Ishikawa (cell line): ENCODE data around the gene MORC4.

Source experiments
- MAX ChIP-seq: IDR thresholded peaks from 2 replicates; pipeline ENCODE4 v1.6.1; 2012
- RAD21 ChIP-seq: IDR thresholded peaks from 2 replicates; pipeline ENCODE4 v1.6.1; 2012; ENCODE audit warnings: low read depth
- REST ChIP-seq: IDR thresholded peaks from 2 replicates; pipeline ENCODE4 v1.6.1; 2012; ENCODE audit warnings: low read depth, mild to moderate bottlenecking
- TAF1 ChIP-seq: IDR thresholded peaks from 2 replicates; pipeline ENCODE4 v1.6.1; 2012; ENCODE audit warnings: low read depth, mild to moderate bottlenecking
- YY1 ChIP-seq: IDR thresholded peaks from 2 replicates; pipeline ENCODE4 v1.6.1; 2012; ENCODE audit warnings: low read depth

GRCh38 chrX:106905064-106905708 lies 94.8 kb downstream of the MORC4 start:
- TF ChIP-seq YY1, result no peak
- no peak for TF ChIP-seq TAF1
- no peak for TF ChIP-seq RAD21
- TF ChIP-seq REST, result no peak
- TF ChIP-seq MAX, result no peak
